Neural progenitor cell (in vitro differentiated cells): ENCODE measurements around the gene DVL1. TPM values are rescaled to one million over a fixed set of nuclear protein-coding genes. Genes with fewer than 3 reads are reported as not detected.

Experiments
- DNase-seq: peaks from one replicate; pipeline ENCODE4 v3.0.0-alpha.2; 2016; ENCODE audit warnings: low spot score
- H2AFZ ChIP-seq: fragments of 200-600 bp; sonication (generic); replicated peaks from 2 replicates; pipeline ENCODE4 v1.6.1; 2016; ENCODE audit warnings: antibody characterized with exemption
- H3F3A ChIP-seq: fragments of 200-600 bp; sonication (generic); 2 replicates; pipeline ENCODE4 v1.6.1; 2016; ENCODE audit warnings: antibody characterized with exemption, low read depth
- H3K27ac ChIP-seq: fragments of 200-600 bp; sonication (generic); 2 replicates; pipeline ENCODE4 v1.5.1; 2016; ENCODE audit warnings: mild to moderate bottlenecking
- H3K27me3 ChIP-seq: fragments of 200-600 bp; sonication (generic); 2 replicates; pipeline ENCODE4 v1.6.1; 2016; ENCODE audit warnings: mild to moderate bottlenecking, moderate library complexity
- H3K36me3 ChIP-seq: fragments of 200-600 bp; sonication (generic); 2 replicates; pipeline ENCODE4 v1.5.1; 2016
- H3K4me1 ChIP-seq: fragments of 200-600 bp; sonication (generic); 2 replicates; pipeline ENCODE4 v1.6.1; 2016; ENCODE audit warnings: mixed run types
- H3K4me2 ChIP-seq: fragments of 200-600 bp; sonication (generic); 2 replicates; pipeline ENCODE4 v1.6.1; 2016
- H3K4me3 ChIP-seq: fragments of 200-600 bp; sonication (generic); 2 replicates; pipeline ENCODE4 v1.5.1; 2016
- H3K79me2 ChIP-seq: fragments of 200-600 bp; sonication (generic); 2 replicates; pipeline ENCODE4 v1.6.1; 2016; ENCODE audit warnings: low read depth
- H3K9ac ChIP-seq: fragments of 200-600 bp; sonication (generic); 2 replicates; pipeline ENCODE4 v1.6.1; 2016
- H3K9me3 ChIP-seq: fragments of 200-600 bp; sonication (generic); 2 replicates; pipeline ENCODE4 v1.5.1; 2016; ENCODE audit warnings: low read depth
- H4K20me1 ChIP-seq: fragments of 200-600 bp; sonication (generic); 2 replicates; pipeline ENCODE4 v1.6.1; 2016; ENCODE audit warnings: low read depth
- H3K27ac Mint-ChIP-seq: 3 replicates; pipeline ENCODE4 v1.8.0; 2021; ENCODE audit warnings: mixed read lengths
- H3K27me3 Mint-ChIP-seq: 2 replicates; pipeline ENCODE4 v1.8.0; 2022; ENCODE audit warnings: low read depth, mild to moderate bottlenecking, inconsistent platforms, moderate library complexity, mixed read lengths; ENCODE audit not compliant: insufficient read depth
- H3K36me3 Mint-ChIP-seq: 3 replicates; pipeline ENCODE4 v1.8.0; 2021; ENCODE audit warnings: mixed read lengths
- H3K4me1 Mint-ChIP-seq: 3 replicates; pipeline ENCODE4 v1.8.0; 2021; ENCODE audit warnings: mixed read lengths
- H3K4me3 Mint-ChIP-seq: 3 replicates; pipeline ENCODE4 v1.8.0; 2021; ENCODE audit warnings: mild to moderate bottlenecking, moderate library complexity, mixed read lengths
- H3K9me3 Mint-ChIP-seq: 3 replicates; pipeline ENCODE4 v1.8.0; 2020; ENCODE audit warnings: mixed read lengths
- EZH2 ChIP-seq: fragments of 200-600 bp; sonication (generic); IDR thresholded peaks from 2 replicates; pipeline ENCODE4 v1.6.1; 2017; ENCODE audit warnings: antibody characterized with exemption, mild to moderate bottlenecking, moderate library complexity
- EZH2phosphoT487 ChIP-seq: fragments of 200-600 bp; sonication (generic); IDR thresholded peaks from 2 replicates; pipeline ENCODE4 v1.6.1; 2017; ENCODE audit warnings: antibody characterized with exemption
- total RNA-seq: library from RNA; depleted of rRNA; stranded (reverse); fragments of >200 nt; gene quantifications from 2 replicates; pipeline ENCODE4 v1.2.3, GENCODE V29; 2015; ENCODE audit warnings: low replicate concordance
- TF ChIP-seq, protein P1 (sequence below): fragments of 200-600 bp; sonication (generic); IDR thresholded peaks from 2 replicates; pipeline ENCODE4 v1.5.1; 2017; ENCODE audit warnings: antibody characterized with exemption, mild to moderate bottlenecking

DVL1 gene
- total RNA-seq, 1 donor from 2014 or later: 14.5 TPM

DNA sequence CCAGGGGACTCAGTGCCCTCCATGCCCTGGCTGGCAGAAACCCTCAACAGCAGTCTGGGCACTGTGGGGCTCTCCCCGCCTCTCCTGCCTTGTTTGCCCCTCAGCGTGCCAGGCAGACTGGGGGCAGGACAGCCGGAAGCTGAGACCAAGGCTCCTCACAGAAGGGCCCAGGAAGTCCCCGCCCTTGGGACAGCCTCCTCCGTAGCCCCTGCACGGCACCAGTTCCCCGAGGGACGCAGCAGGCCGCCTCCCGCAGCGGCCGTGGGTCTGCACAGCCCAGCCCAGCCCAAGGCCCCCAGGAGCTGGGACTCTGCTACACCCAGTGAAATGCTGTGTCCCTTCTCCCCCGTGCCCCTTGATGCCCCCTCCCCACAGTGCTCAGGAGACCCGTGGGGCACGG is 21.0 kb downstream of the DVL1 start:
- H3K9me3 ChIP-seq: no peaks in the 10 kb centered on the region
- no peak for DNase-seq
- no peak overlapping the region for H3K27ac Mint-ChIP-seq
- H3K9ac ChIP-seq: no peak overlapping the region
- peaks cover 23% of the 10 kb centered on the region for H3K79me2 ChIP-seq
- H3K36me3 Mint-ChIP-seq: peaks cover 6% of the 10 kb centered on the region
- peaks cover 5% of the 10 kb centered on the region for H3K4me1 Mint-ChIP-seq
- no peaks in the 10 kb centered on the region for H3K9me3 Mint-ChIP-seq
- no peak overlapping the region for H3K4me3 ChIP-seq
- peaks cover 4% of the 10 kb centered on the region for H3K4me1 ChIP-seq
- no peaks in the 10 kb centered on the region for H3K36me3 ChIP-seq
- no peak overlapping the region for H2AFZ ChIP-seq
- no peaks in the 10 kb centered on the region for H3K27me3 ChIP-seq
- no peak overlapping the region for H3K4me2 ChIP-seq
- TF ChIP-seq EZH2 (no peak), EZH2phosphoT487 (no peak)
- TF ChIP-seq, protein P1, sequence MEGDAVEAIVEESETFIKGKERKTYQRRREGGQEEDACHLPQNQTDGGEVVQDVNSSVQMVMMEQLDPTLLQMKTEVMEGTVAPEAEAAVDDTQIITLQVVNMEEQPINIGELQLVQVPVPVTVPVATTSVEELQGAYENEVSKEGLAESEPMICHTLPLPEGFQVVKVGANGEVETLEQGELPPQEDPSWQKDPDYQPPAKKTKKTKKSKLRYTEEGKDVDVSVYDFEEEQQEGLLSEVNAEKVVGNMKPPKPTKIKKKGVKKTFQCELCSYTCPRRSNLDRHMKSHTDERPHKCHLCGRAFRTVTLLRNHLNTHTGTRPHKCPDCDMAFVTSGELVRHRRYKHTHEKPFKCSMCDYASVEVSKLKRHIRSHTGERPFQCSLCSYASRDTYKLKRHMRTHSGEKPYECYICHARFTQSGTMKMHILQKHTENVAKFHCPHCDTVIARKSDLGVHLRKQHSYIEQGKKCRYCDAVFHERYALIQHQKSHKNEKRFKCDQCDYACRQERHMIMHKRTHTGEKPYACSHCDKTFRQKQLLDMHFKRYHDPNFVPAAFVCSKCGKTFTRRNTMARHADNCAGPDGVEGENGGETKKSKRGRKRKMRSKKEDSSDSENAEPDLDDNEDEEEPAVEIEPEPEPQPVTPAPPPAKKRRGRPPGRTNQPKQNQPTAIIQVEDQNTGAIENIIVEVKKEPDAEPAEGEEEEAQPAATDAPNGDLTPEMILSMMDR: no peak
- peaks cover 14% of the 10 kb centered on the region for H3K27me3 Mint-ChIP-seq
- peaks cover 13% of the 10 kb centered on the region for H3F3A ChIP-seq
- H3K4me3 Mint-ChIP-seq: no peak overlapping the region
- peaks cover 60% of the 10 kb centered on the region for H4K20me1 ChIP-seq
- no peak overlapping the region for H3K27ac ChIP-seq

DNA sequence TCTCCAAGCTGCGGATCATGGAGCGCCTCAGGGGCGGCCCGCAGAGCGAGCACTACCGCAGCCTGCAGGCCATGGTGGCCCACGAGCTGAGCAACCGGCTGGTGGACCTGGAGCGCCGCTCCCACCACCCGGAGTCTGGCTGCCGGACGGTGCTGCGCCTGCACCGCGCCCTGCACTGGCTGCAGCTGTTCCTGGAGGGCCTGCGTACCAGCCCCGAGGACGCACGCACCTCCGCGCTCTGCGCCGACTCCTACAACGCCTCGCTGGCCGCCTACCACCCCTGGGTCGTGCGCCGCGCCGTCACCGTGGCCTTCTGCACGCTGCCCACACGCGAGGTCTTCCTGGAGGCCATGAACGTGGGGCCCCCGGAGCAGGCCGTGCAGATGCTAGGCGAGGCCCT is 21.9 kb downstream of the DVL1 start:
- Histone ChIP-seq H2AFZ (no peak overlapping the region), H3K36me3 (no peaks in the 10 kb centered on the region), H3K9ac (no peak overlapping the region), H4K20me1 (peaks cover 57% of the 10 kb centered on the region), H3K27me3 (no peaks in the 10 kb centered on the region), H3K4me2 (no peak overlapping the region), H3K79me2 (peaks cover 30% of the 10 kb centered on the region), H3K4me3 (no peak overlapping the region), H3F3A (peaks cover 13% of the 10 kb centered on the region), H3K27ac (no peak overlapping the region), H3K4me1 (peaks cover 4% of the 10 kb centered on the region), H3K9me3 (no peaks in the 10 kb centered on the region)
- DNase-seq: no peak
- Mint-ChIP-seq H3K27me3 (peaks cover 16% of the 10 kb centered on the region), H3K4me3 (peak overlapping the region; percentile 38), H3K27ac (no peak overlapping the region), H3K9me3 (no peaks in the 10 kb centered on the region), H3K36me3 (peaks cover 6% of the 10 kb centered on the region), H3K4me1 (peaks cover 8% of the 10 kb centered on the region)
- no peak for TF ChIP-seq EZH2phosphoT487
- TF ChIP-seq, protein P1: no peak
- TF ChIP-seq EZH2: no peak

DNA sequence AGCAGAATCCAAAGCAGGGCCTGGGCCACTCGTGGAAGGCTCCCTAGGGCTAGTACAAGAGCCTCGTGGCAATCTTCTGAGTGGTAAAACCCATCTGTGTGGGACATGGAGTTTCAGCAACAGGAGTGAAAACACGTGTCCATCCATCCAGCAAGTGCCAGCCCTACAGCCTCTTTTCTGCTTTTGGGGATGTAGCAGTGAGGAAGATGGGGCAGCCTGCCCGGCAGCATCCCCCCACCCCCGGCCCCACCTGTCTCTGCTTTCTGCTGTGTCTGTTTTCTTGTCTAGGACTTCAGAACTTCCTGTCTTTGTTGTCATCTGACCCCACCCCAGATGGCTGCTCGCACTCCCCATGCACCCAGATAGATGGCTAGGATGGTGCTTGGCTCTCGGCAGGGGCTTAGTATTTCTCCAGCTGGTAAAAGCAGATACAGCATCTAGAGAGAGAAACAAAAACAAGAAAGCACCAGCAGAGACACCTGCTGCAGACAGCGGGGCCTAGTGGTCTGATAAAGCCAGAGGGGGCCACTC is 23.1 kb downstream of the DVL1 start:
- no peak overlapping the region for H3K4me2 ChIP-seq
- no peak overlapping the region for H3K9ac ChIP-seq
- H2AFZ ChIP-seq: no peak overlapping the region
- Mint-ChIP-seq H3K27me3 (peaks cover 15% of the 10 kb centered on the region), H3K36me3 (peaks cover 6% of the 10 kb centered on the region), H3K9me3 (no peaks in the 10 kb centered on the region), H3K4me1 (peaks cover 11% of the 10 kb centered on the region), H3K4me3 (peak overlapping the region; percentile 77), H3K27ac (no peak overlapping the region)
- peaks cover 42% of the 10 kb centered on the region for H3K79me2 ChIP-seq
- H3K36me3 ChIP-seq: no peaks in the 10 kb centered on the region
- H4K20me1 ChIP-seq: peaks cover 57% of the 10 kb centered on the region
- no peak for DNase-seq
- no peak overlapping the region for H3K4me3 ChIP-seq
- H3F3A ChIP-seq: peaks cover 13% of the 10 kb centered on the region
- H3K27me3 ChIP-seq: no peaks in the 10 kb centered on the region
- H3K27ac ChIP-seq: no peak overlapping the region
- no peaks in the 10 kb centered on the region for H3K9me3 ChIP-seq
- TF ChIP-seq EZH2 (no peak), EZH2phosphoT487 (no peak)
- TF ChIP-seq, protein P1: no peak
- H3K4me1 ChIP-seq: peaks cover 4% of the 10 kb centered on the region
